HCT116 (cell line): ENCODE measurements around the gene PLEKHA4. TPM values are rescaled to one million over a fixed set of nuclear protein-coding genes. Genes with fewer than 3 reads are reported as not detected.

Experiments used
- ATAC-seq: fragments of 200-7000 bp; cut with Tn5 transposase; 2 replicates; pipeline ENCODE4 v1.9.1; 2020; ENCODE audit warnings: mild to moderate bottlenecking, moderate library complexity
- BruUV-seq: library from RNA; stranded (reverse); fragments of 400-500 nt; replicated peaks from 2 replicates; lab custom pipeline; 2021; lab: Mats Ljungman, UMichigan
- CTCF ChIA-PET: fragments of 300-600 bp; sonication (Branson Sonifier 250); formaldehyde crosslinking; loops from one replicate; lab custom pipeline; 2021; ENCODE audit warnings: antibody characterized with exemption; lab: Charles Lee
- POLR2A ChIA-PET: fragments of 300-600, 350-600 bp; sonication (Branson Sonifier 250); formaldehyde crosslinking; loops from one replicate; lab custom pipeline; 2021; ENCODE audit warnings: antibody characterized with exemption; lab: Charles Lee
- RAD21 ChIA-PET, 2 experiments: fragments of 300-600 bp; sonication (Branson Sonifier 250); formaldehyde crosslinking; loops; one replicate each; lab custom pipeline; 2023; ENCODE audit warnings: low total read pairs in 2 of 2; ENCODE audit not compliant: uncharacterized antibody in 2 of 2, unreplicated experiment in 2 of 2, low non-redundant PET in 1 of 2; lab: Charles Lee
- DNase-seq: peaks from one replicate; pipeline ENCODE4 v3.0.0-alpha.2; 2010; ENCODE audit warnings: low read depth, low spot score
- H2AFZ ChIP-seq: fragments of 200-600 bp; shearing (Covaris generic), sonication (generic); 2 replicates; pipeline ENCODE4 v1.6.1; 2017; ENCODE audit warnings: low read depth, mixed run types, mixed read lengths, antibody characterized with exemption, low read length; ENCODE audit not compliant: poor library complexity, severe bottlenecking
- H3K27ac ChIP-seq: 2 replicates; pipeline ENCODE4 v1.5.1; 2012; ENCODE audit warnings: low read depth, low read length
- H3K27me3 ChIP-seq: fragments of 200-600 bp; sonication (generic); 2 replicates; pipeline ENCODE4 v1.6.1; 2016; ENCODE audit warnings: mixed run types, low read length, mixed read lengths; ENCODE audit not compliant: insufficient read depth
- H3K36me3 ChIP-seq, 2 experiments: fragments of 200-500 bp in 1 of 2; fragments of 200-600 bp in 1 of 2; sonication (Bioruptor generic) in 1 of 2; sonication (generic) in 1 of 2; 2 replicates each; pipeline versions ENCODE4 v1.5.1 to v1.6.1; 2014 to 2016; ENCODE audit warnings: low read length in 2 of 2, inconsistent platforms in 1 of 2, mixed read lengths in 1 of 2, mixed run types in 1 of 2; ENCODE audit not compliant: insufficient read depth in 2 of 2, control insufficient read depth in 1 of 2
- H3K4me1 ChIP-seq, 2 experiments: fragments of 200-600 bp in 1 of 2; sonication (generic) in 1 of 2; 2 replicates each; pipeline versions ENCODE4 v1.5.1 to v1.6.1; 2012 to 2017; ENCODE audit warnings: low read length in 2 of 2, inconsistent platforms in 1 of 2, mild to moderate bottlenecking in 1 of 2, mixed read lengths in 1 of 2, mixed run types in 1 of 2, moderate library complexity in 1 of 2; ENCODE audit not compliant: insufficient read depth in 2 of 2, control insufficient read depth in 1 of 2
- H3K4me2 ChIP-seq: fragments of 200-600 bp; sonication (generic); 2 replicates; pipeline ENCODE4 v1.6.1; 2017; ENCODE audit warnings: mixed run types, low read length, mixed read lengths
- H3K4me3 ChIP-seq, 2 experiments: fragments of 200-600 bp in 1 of 2; sonication (generic) in 1 of 2; replicated peaks in 1 of 2; 2 replicates each; pipeline ENCODE4 v1.5.1; 2011 to 2016; ENCODE audit warnings: low read length in 2 of 2, control low read depth in 1 of 2, low read depth in 1 of 2, mild to moderate bottlenecking in 1 of 2, mixed read lengths in 1 of 2, mixed run types in 1 of 2
- H3K79me2 ChIP-seq: fragments of 200-600 bp; sonication (generic); 2 replicates; pipeline ENCODE4 v1.6.1; 2017; ENCODE audit warnings: mild to moderate bottlenecking, mixed run types, low read length, moderate library complexity, mixed read lengths; ENCODE audit not compliant: insufficient read depth
- H3K9ac ChIP-seq: fragments of 200-600 bp; sonication (generic); 2 replicates; pipeline ENCODE4 v1.6.1; 2016; ENCODE audit warnings: low read length, mixed read lengths
- H3K9me2 ChIP-seq: fragments of 200-600 bp; sonication (generic), shearing (Covaris generic); 2 replicates; pipeline ENCODE4 v1.6.1; 2017; ENCODE audit warnings: mixed run types, mild to moderate bottlenecking, moderate library complexity; ENCODE audit not compliant: insufficient read depth
- H3K9me3 ChIP-seq, 2 experiments: fragments of 200-500 bp in 1 of 2; fragments of 200-600 bp in 1 of 2; sonication (Bioruptor generic) in 1 of 2; sonication (generic) in 1 of 2; 2 replicates each; pipeline ENCODE4 v1.6.1; 2014 to 2017; ENCODE audit warnings: low read length in 2 of 2, mixed read lengths in 2 of 2, inconsistent platforms in 1 of 2, low read depth in 1 of 2, mild to moderate bottlenecking in 1 of 2, mixed run types in 1 of 2, moderate library complexity in 1 of 2; ENCODE audit not compliant: control insufficient read depth in 1 of 2, insufficient read depth in 1 of 2
- H4K20me1 ChIP-seq: fragments of 200-600 bp; sonication (generic), shearing (Covaris generic); 2 replicates; pipeline ENCODE4 v1.6.1; 2017; ENCODE audit warnings: mixed run types, mild to moderate bottlenecking, moderate library complexity; ENCODE audit not compliant: insufficient read depth
- CBX3 ChIP-seq: IDR thresholded peaks from 2 replicates; pipeline ENCODE4 v1.6.1; 2012; ENCODE audit warnings: low read depth
- CTCF ChIP-seq, 3 experiments: fragments of 200-600 bp in 1 of 3; sonication (generic) in 1 of 3; IDR thresholded peaks in 2 of 3; conservative IDR thresholded peaks in 1 of 3; 2 replicates each; pipeline ENCODE4 v1.5.1; 2012 to 2017; ENCODE audit warnings: low read depth in 2 of 3, low read length in 2 of 3, antibody characterized with exemption in 1 of 3, borderline replicate concordance in 1 of 3, control low read depth in 1 of 3, mild to moderate bottlenecking in 1 of 3, mixed read lengths in 1 of 3, mixed run types in 1 of 3, moderate library complexity in 1 of 3; ENCODE audit not compliant: insufficient read depth in 1 of 3
- EGR1 ChIP-seq: IDR thresholded peaks from 2 replicates; pipeline ENCODE4 v1.6.1; 2012; ENCODE audit warnings: low read depth
- RAD21 ChIP-seq: IDR thresholded peaks from 2 replicates; pipeline ENCODE4 v1.6.1; 2012; ENCODE audit warnings: low read depth, mild to moderate bottlenecking
- SRF ChIP-seq: IDR thresholded peaks from 2 replicates; pipeline ENCODE4 v1.6.1; 2012; ENCODE audit warnings: low read depth
- YY1 ChIP-seq: IDR thresholded peaks from 2 replicates; pipeline ENCODE4 v1.6.1; 2011; ENCODE audit warnings: low read length, low read depth, moderate library complexity, mild to moderate bottlenecking; ENCODE audit not compliant: insufficient replicate concordance; ENCODE audit errors: extremely low read depth
- intact Hi-C: fragments of 100-400 bp; cut with micrococcal nuclease; formaldehyde crosslinking; loops from 2 replicates; pipeline ENCODE4 v1.10.0; 2022
- total RNA-seq: library from RNA; stranded (reverse); gene quantifications from one replicate; pipeline ENCODE4 v1.2.1, GENCODE V29; 2021; ENCODE audit not compliant: unreplicated experiment

The PLEKHA4 gene
- total RNA-seq, 1 experiment from 2014 or later, result 20.4 TPM

DNA sequence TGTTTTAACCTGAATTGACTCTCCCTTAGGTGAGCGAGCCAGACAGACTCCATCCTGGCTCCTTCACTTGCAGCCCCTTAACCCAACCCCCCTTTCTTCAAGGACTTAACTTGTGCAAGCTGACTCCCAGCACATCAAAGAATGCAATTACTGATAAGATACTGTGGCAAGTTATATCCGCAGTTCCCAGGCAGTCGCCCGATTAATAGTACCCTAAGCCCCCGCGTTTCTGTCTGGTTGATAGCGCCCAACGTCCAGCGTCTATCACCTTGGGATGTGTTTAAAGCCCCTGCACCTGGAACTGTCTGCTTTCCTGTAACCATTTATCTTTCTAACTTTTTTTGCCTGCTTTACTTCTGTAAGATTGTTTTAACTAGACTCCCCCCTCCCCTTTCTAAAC lies 38.3 kb downstream of the PLEKHA4 start:
- DNase-seq (no peak), ATAC-seq (no peak)
- no peak overlapping the region for H3K27ac ChIP-seq
- H3K9me3 ChIP-seq, result no peaks in the 10 kb centered on the region
- RAD21 ChIA-PET, result interaction anchor here in 1 of 2 experiments (0.7 kb wide), 1 partner anchor 11 kb away, joined by 5 read pairs; no protein-coding TSS in a partner anchor
- H3K36me3 ChIP-seq, result peaks cover 0 to 4% of the 10 kb centered on the region in 2 experiments; a peak in 1 of 4 replicates
- CTCF ChIA-PET, result no interaction called here
- H3K4me3 ChIP-seq, result no peak overlapping the region
- POLR2A ChIA-PET, result no interaction called here
- BruUV-seq, result no TSS peak
- H3K4me2 ChIP-seq, result no peak overlapping the region
- H2AFZ ChIP-seq, result no peak overlapping the region
- no peak overlapping the region for H3K9ac ChIP-seq
- H4K20me1 ChIP-seq, result no peaks in the 10 kb centered on the region
- H3K27me3 ChIP-seq, result no peaks in the 10 kb centered on the region
- H3K4me1 ChIP-seq, result no peaks in the 10 kb centered on the region; a peak in 1 of 4 replicates
- H3K9me2 ChIP-seq, result no peaks in the 10 kb centered on the region
- intact Hi-C loops, result no loop called here
- TF ChIP-seq CBX3, result no peak
- no peaks in the 10 kb centered on the region for H3K79me2 ChIP-seq

GRCh38 chr19:48826606-48827020 lies 41.8 kb downstream of the PLEKHA4 start:
- no peaks in the 10 kb centered on the region for H3K4me1 ChIP-seq
- H3K27me3 ChIP-seq, result no peaks in the 10 kb centered on the region
- no peak overlapping the region for H2AFZ ChIP-seq
- ChIA-PET POLR2A (no interaction called here), RAD21 (no interaction called here), CTCF (interaction anchor here (1.4 to 3.2 kb wide), 3 partner anchors 14 to 31 kb away, joined by 4 to 14 read pairs (median 4); no protein-coding TSS in a partner anchor)
- TF ChIP-seq RAD21 (peak; percentile 36), YY1 (no peak), CTCF (IDR thresholded peaks at IDR 0.05 in 2 of 3, conservative IDR thresholded peaks at IDR 0.05 in 1 of 3; ENCODE audit: borderline replicate concordance in 1 of 3, insufficient read depth in 1 of 3, low read depth in 2 of 3, low read length in 2 of 3) (peak in 2 of 3 experiments; percentile 38 to 44; a peak in 4 of 6 replicates), EGR1 (no peak), SRF (no peak)
- H3K9ac ChIP-seq, result no peak overlapping the region
- H3K9me3 ChIP-seq, result no peaks in the 10 kb centered on the region
- no peaks in the 10 kb centered on the region for H3K79me2 ChIP-seq
- H3K4me3 ChIP-seq, result no peak overlapping the region
- no peaks in the 10 kb centered on the region for H3K9me2 ChIP-seq
- peaks cover 0 to 4% of the 10 kb centered on the region in 2 experiments; a peak in 1 of 4 replicates for H3K36me3 ChIP-seq
- H3K27ac ChIP-seq, result no peak overlapping the region
- BruUV-seq, result no TSS peak
- DNase-seq (no peak), ATAC-seq (peak; percentile 38)
- H4K20me1 ChIP-seq, result no peaks in the 10 kb centered on the region
- no peak overlapping the region for H3K4me2 ChIP-seq
- intact Hi-C loops, result no loop called here
